Chondrocyte (in vitro differentiated cells): Measurements from ENCODE around the gene FMO1. TPM values are rescaled to one million over a fixed set of nuclear protein-coding genes. Genes with fewer than 3 reads are reported as not detected.

Experiments
- DNase-seq: peaks from one replicate; pipeline ENCODE4 v3.0.0; 2021; ENCODE audit warnings: mixed read lengths, low spot score
- H3K27ac Mint-ChIP-seq: one replicate; pipeline ENCODE4 v1.8.0; 2021; ENCODE audit warnings: mild to moderate bottlenecking, moderate library complexity, mixed read lengths; ENCODE audit not compliant: unreplicated experiment
- H3K27me3 Mint-ChIP-seq: 2 replicates; pipeline ENCODE4 v1.8.0; 2021; ENCODE audit warnings: low read depth, mixed read lengths
- H3K36me3 Mint-ChIP-seq: 2 replicates; pipeline ENCODE4 v1.8.0; 2021; ENCODE audit warnings: low read depth, mixed read lengths
- H3K4me1 Mint-ChIP-seq: 2 replicates; pipeline ENCODE4 v1.8.0; 2021; ENCODE audit warnings: low read depth, mild to moderate bottlenecking, mixed read lengths
- H3K4me3 Mint-ChIP-seq: one replicate; pipeline ENCODE4 v1.8.0; 2021; ENCODE audit warnings: mild to moderate bottlenecking, moderate library complexity, mixed read lengths; ENCODE audit not compliant: unreplicated experiment
- H3K9me3 Mint-ChIP-seq: 2 replicates; pipeline ENCODE4 v1.8.0; 2021; ENCODE audit warnings: low read depth, mixed read lengths
- CTCF ChIP-seq: fragments of 200-600 bp; sonication (generic); IDR thresholded peaks from 2 replicates; pipeline ENCODE4 v1.5.0; 2021; ENCODE audit warnings: antibody characterized with exemption, mild to moderate bottlenecking, moderate library complexity
- total RNA-seq: library from RNA; stranded (reverse); gene quantifications from 3 replicates; pipeline ENCODE4 v1.2.1, GENCODE V29; 2021

The FMO1 gene
- total RNA-seq, 1 donor from 2014 or later = 0.65 TPM

GRCh38 chr1:171311771-171312558, 63.7 kb downstream of the FMO1 start:
- no peak overlapping the region for H3K4me3 Mint-ChIP-seq
- H3K27ac Mint-ChIP-seq = no peak overlapping the region
- H3K36me3 Mint-ChIP-seq = no peaks in the 10 kb centered on the region
- no peak for DNase-seq
- no peak for TF ChIP-seq CTCF
- no peaks in the 10 kb centered on the region for H3K9me3 Mint-ChIP-seq
- H3K27me3 Mint-ChIP-seq = no peaks in the 10 kb centered on the region
- H3K4me1 Mint-ChIP-seq = peaks cover 14% of the 10 kb centered on the region

GRCh38 chr1:171313319-171313834, 65.1 kb downstream of the FMO1 start:
- H3K27ac Mint-ChIP-seq = peak overlapping the region; percentile 89
- no peaks in the 10 kb centered on the region for H3K27me3 Mint-ChIP-seq
- H3K4me3 Mint-ChIP-seq = peak overlapping the region; percentile 25
- no peak for TF ChIP-seq CTCF
- no peaks in the 10 kb centered on the region for H3K9me3 Mint-ChIP-seq
- H3K4me1 Mint-ChIP-seq = peaks cover 14% of the 10 kb centered on the region
- no peaks in the 10 kb centered on the region for H3K36me3 Mint-ChIP-seq
- no peak for DNase-seq

- Mint-ChIP-seq H3K27me3 (no peaks in the 10 kb centered on the region), H3K9me3 (peaks cover under 1% of the 10 kb centered on the region), H3K27ac (peak within 1 kb of the TSS; percentile 94), H3K36me3 (peaks cover under 1% of the 10 kb centered on the region), H3K4me3 (peak within 1 kb of the TSS; percentile 71), H3K4me1 (peaks cover 14% of the 10 kb centered on the region)
- DNase-seq = no peak
- TF ChIP-seq CTCF = peak; percentile 95
These were observed 65.6 kb downstream of the FMO1 start, which contains the start of gene FMO4 for GRCh38 chr1:171313835-171314320. TSS of gene FMO4 (plus strand) at chr1:171314183. CDS start at chr1:171319826, 5,643 bp downstream.

GRCh38 chr1:171329251-171329650, 81.0 kb downstream of the FMO1 start:
- no peak for DNase-seq
- no peak for TF ChIP-seq CTCF
- H3K9me3 Mint-ChIP-seq = no peaks in the 10 kb centered on the region
- H3K27me3 Mint-ChIP-seq = no peaks in the 10 kb centered on the region
- no peak overlapping the region for H3K27ac Mint-ChIP-seq
- no peaks in the 10 kb centered on the region for H3K36me3 Mint-ChIP-seq
- H3K4me3 Mint-ChIP-seq = no peak overlapping the region
- no peaks in the 10 kb centered on the region for H3K4me1 Mint-ChIP-seq

GRCh38 chr1:171334024-171334640, 85.8 kb downstream of the FMO1 start:
- Mint-ChIP-seq H3K27me3 (no peaks in the 10 kb centered on the region), H3K9me3 (no peaks in the 10 kb centered on the region), H3K4me3 (no peak overlapping the region), H3K36me3 (no peaks in the 10 kb centered on the region), H3K27ac (no peak overlapping the region), H3K4me1 (no peaks in the 10 kb centered on the region)
- no peak for DNase-seq
- no peak for TF ChIP-seq CTCF
